ENCODE results near the gene EIF3I.
"Not testable (repeated sequence)": the region's sequence is repeated elsewhere in the genome, so short reads cannot be mapped to it uniquely, and the experiment has no call there.

The EIF3I gene

DNA sequence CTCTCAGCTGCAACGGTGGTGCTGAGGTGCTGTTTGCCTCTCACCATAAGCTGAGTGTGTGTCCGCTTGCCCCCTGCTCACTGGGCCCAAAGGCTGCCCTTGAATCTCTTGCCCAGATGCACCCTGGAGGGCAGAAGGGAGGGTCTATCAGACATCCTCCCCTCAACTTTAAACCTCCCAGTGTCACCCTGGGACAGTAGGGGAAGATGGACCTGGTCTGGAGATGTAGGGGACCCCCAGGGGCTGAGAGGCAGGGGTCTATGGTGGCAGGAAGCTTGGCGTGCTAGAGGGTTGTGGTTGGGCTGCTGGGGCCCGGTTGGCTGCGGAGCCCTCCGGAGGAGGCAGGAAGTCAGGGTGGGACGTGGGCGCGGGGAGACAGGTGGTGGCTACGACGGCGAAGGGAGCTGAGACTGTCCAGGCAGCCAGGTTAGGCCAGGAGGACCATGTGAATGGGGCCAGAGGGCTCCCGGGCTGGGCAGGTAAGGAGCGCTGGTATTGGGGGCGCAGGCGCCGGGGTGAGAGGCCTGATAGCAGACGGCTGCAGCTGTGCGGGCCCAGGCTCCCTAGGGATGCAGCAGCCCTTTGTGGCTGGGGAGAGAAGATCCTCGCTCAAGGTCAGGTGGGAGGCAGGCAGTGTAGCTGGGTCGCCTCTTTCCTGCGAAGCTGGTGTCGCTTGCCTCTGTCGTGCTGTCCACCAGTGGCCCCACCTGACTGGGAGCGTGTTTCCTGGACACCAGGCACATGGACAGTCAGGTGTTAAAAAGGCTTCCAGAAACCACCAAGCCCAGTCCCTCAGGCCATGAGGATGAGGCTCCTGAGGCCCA, 28.9 kb downstream of the EIF3I start, which contains the start of gene LCK:
LCK (plus strand) TSS at position 373 of the 824 bp plus-strand sequence. CDS start 23,065 bp downstream, outside the sequence.
- TF ChIP-seq CTCF (IDR thresholded peaks at IDR 0.05; ENCODE audit: low read length, missing control alignments) = no peak
- no peak for DNase-seq (ENCODE audit: low read depth)
- H3K4me3 ChIP-seq (replicated peaks; ENCODE audit: low read depth, low read length) = no peak within 1 kb of the TSS

DNA sequence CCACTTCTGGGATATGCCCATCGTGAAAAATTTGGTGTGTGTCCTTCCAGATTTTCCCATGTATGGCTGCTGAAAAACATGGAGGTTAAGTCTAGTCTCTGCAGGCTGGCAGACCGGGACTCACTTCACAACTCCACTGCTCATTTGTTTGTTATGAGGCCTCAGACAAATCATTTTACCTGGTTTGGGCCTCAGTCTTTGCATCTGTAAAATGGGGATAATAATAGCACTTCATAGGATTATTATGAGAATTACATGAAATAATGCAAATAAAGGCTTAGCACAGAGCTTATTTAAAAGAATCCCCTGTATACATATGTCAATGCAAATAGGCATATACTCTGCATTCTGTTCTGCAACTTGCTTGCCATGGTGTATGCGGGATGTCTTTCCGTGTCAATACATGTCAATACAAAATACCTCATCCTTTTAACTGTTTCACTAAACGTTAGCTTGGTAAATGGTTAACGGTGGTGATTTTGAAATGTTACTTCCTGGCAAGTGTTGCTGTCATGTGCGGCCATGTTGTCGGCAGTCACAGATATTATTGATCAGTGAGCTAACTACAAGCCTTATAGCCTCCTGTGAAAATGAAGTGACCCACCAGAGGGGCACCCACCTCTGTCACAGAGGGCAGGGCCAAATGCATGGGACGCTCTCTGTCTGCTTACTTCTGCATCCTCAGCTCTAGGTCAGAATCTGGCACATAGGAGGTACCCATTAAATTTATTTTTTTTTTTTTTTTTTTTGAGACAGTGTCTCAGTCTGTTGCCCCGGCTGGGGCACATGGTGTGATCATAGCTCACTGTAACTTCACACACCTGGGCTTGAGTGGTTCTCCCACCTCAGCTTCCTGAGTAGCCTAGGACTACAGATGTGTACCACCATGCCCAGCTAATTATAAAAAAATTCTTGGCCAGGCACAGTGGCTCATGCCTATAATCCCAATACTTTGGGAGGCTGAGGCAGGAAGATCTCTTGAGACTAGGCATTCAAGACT, 33.2 kb downstream of the EIF3I start:
- no peak for DNase-seq (ENCODE audit: low read depth)
- TF ChIP-seq CTCF (IDR thresholded peaks at IDR 0.05; ENCODE audit: low read length, missing control alignments) = no peak
- H3K4me3 ChIP-seq (replicated peaks; ENCODE audit: low read depth, low read length) = no peak overlapping the region

- no peak overlapping the region for H3K4me3 ChIP-seq (replicated peaks; ENCODE audit: low read depth, low read length)
- no peak for DNase-seq (ENCODE audit: low read depth)
- no peak for TF ChIP-seq CTCF (IDR thresholded peaks at IDR 0.05; ENCODE audit: low read length, missing control alignments)
These were observed 34.4 kb downstream of the EIF3I start for GRCh38 chr1:32256473-32257226.

GRCh38 chr1:32257227-32257508, 35.0 kb downstream of the EIF3I start:
- TF ChIP-seq CTCF (IDR thresholded peaks at IDR 0.05; ENCODE audit: low read length, missing control alignments) = no peak
- H3K4me3 ChIP-seq (replicated peaks; ENCODE audit: low read depth, low read length) = no peak overlapping the region
- DNase-seq (ENCODE audit: low read depth) = no peak

- not testable (repeated sequence) for DNase-seq (ENCODE audit: low read depth); H3K4me3 ChIP-seq (replicated peaks; ENCODE audit: low read depth, low read length)
These were observed 41.0 kb downstream of the EIF3I start for GRCh38 chr1:32263236-32263593.

DNA sequence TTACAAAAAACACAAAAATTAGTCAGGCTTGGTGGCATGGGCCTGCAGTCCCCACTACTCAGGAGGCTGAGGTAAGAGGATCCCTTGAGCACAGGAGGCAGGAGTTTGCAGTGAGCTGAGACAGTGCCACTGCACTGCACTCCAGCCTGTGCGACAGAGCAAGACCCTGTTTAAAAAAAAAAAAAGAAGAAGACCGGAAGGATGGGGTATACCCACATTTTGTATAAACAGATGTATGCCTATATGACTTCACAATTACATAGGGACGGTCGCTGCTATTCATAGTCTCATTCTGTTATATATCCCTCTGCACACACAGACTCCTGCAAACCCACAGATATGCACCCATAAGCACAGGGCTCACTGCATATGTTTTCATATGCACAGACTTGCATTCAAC, 41.5 kb downstream of the EIF3I start:
- H3K4me3 ChIP-seq (replicated peaks; ENCODE audit: low read depth, low read length) = no peak overlapping the region
- no peak for TF ChIP-seq CTCF (IDR thresholded peaks at IDR 0.05; ENCODE audit: low read length, missing control alignments)
- DNase-seq (ENCODE audit: low read depth) = no peak

DNA sequence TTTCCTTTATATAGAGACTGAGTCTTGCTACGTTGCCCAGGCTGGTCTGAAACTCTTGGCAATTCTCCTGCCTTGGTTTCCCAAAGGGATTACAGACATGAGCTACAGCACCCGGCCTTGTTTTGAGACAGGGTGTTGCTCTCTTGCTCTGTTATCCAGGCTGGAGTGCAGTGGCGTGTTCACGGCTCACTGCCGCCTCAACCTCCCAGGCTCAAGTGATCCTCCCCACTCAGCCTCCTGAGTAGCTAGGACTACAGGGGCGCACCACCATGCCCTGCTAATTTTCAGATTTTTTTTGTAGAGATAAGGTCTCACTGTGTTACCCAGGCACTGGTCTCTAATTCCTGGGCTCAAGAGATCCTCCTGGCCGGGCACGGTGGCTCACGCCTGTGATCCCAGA, 43.6 kb downstream of the EIF3I start:
- no peak overlapping the region for H3K4me3 ChIP-seq (replicated peaks; ENCODE audit: low read depth, low read length)
- DNase-seq (ENCODE audit: low read depth) = no peak
- TF ChIP-seq CTCF (IDR thresholded peaks at IDR 0.05; ENCODE audit: low read length, missing control alignments) = no peak
